IMR-90 (cell line): Measurements from ENCODE around the gene DLG3. TPM values are rescaled to one million over a fixed set of nuclear protein-coding genes. Genes with fewer than 3 reads are reported as not detected.

Experiments
- ATAC-seq: fragments of 200-7000 bp; cut with Tn5 transposase; 2 replicates; pipeline ENCODE4 v1.9.1; 2020; ENCODE audit warnings: low read depth, mild to moderate bottlenecking, moderate library complexity
- BruUV-seq: library from RNA; stranded (reverse); fragments of 400-500 nt; replicated peaks from 2 replicates; lab custom pipeline; 2021; lab: Mats Ljungman, UMichigan
- CTCF ChIA-PET: fragments of 300-600 bp; formaldehyde crosslinking; extraction: SDS; loops from one replicate; lab custom pipeline; 2021; ENCODE audit warnings: antibody characterized with exemption; lab: Yijun Ruan, JAX
- POLR2A ChIA-PET: fragments of 300-600 bp; sonication (Branson Sonifier 250); formaldehyde crosslinking; loops from one replicate; lab custom pipeline; 2022; ENCODE audit warnings: antibody characterized with exemption; ENCODE audit not compliant: unreplicated experiment; lab: Charles Lee
- DNase-seq: peaks from one replicate; pipeline ENCODE4 v3.0.0; 2013
- H2AFZ ChIP-seq: replicated peaks from 2 replicates; pipeline ENCODE3; 2013; ENCODE audit warnings: low read length, mild to moderate bottlenecking; ENCODE audit not compliant: poor library complexity
- H2AK5ac ChIP-seq: 2 replicates; pipeline ENCODE4 v1.6.1; 2013; ENCODE audit warnings: low read depth, low read length, inconsistent platforms
- H2AK9ac ChIP-seq: replicated peaks from 2 replicates; pipeline ENCODE3; 2013; ENCODE audit warnings: mild to moderate bottlenecking, low read depth, low read length, moderate library complexity; ENCODE audit not compliant: poor library complexity
- H2BK120ac ChIP-seq: 2 replicates; pipeline ENCODE4 v1.6.1; 2013; ENCODE audit warnings: low read depth, low read length, inconsistent platforms
- H2BK15ac ChIP-seq: 3 replicates; pipeline ENCODE4 v1.6.1; 2013; ENCODE audit warnings: low read depth, low read length, inconsistent platforms
- H2BK20ac ChIP-seq: 2 replicates; pipeline ENCODE4 v1.6.1; 2013; ENCODE audit warnings: low read depth, mild to moderate bottlenecking, inconsistent platforms, low read length, moderate library complexity
- H2BK5ac ChIP-seq: 2 replicates; pipeline ENCODE4 v1.6.1; 2013; ENCODE audit warnings: mild to moderate bottlenecking, low read depth, low read length, inconsistent platforms; ENCODE audit not compliant: poor library complexity, severe bottlenecking
- H3K14ac ChIP-seq: replicated peaks from 2 replicates; pipeline ENCODE4 v1.6.1; 2013; ENCODE audit warnings: low read depth, low read length, inconsistent platforms
- H3K18ac ChIP-seq: 2 replicates; pipeline ENCODE4 v1.6.1; 2013; ENCODE audit warnings: low read depth, low read length, control low read depth
- H3K23ac ChIP-seq: 2 replicates; pipeline ENCODE4 v1.6.1; 2013; ENCODE audit warnings: low read depth, low read length, inconsistent platforms
- H3K27ac ChIP-seq: 2 replicates; pipeline ENCODE4 v1.5.1; 2013; ENCODE audit warnings: mild to moderate bottlenecking, control low read depth, low read length; ENCODE audit not compliant: insufficient read depth
- H3K27me3 ChIP-seq: 2 replicates; pipeline ENCODE4 v1.6.1; 2013; ENCODE audit warnings: low read length; ENCODE audit not compliant: control insufficient read depth, insufficient read depth
- H3K36me3 ChIP-seq: 2 replicates; pipeline ENCODE4 v1.6.1; 2013; ENCODE audit warnings: low read length, mixed read lengths; ENCODE audit not compliant: control insufficient read depth, insufficient read depth
- H3K4ac ChIP-seq: 2 replicates; pipeline ENCODE4 v1.6.1; 2013; ENCODE audit warnings: low read depth, low read length, inconsistent platforms
- H3K4me1 ChIP-seq: 2 replicates; pipeline ENCODE4 v1.6.1; 2013; ENCODE audit warnings: low read length, mixed read lengths; ENCODE audit not compliant: control insufficient read depth, insufficient read depth
- H3K4me2 ChIP-seq: 2 replicates; pipeline ENCODE4 v1.6.1; 2013; ENCODE audit warnings: low read depth, mild to moderate bottlenecking, control low read depth, low read length, moderate library complexity
- H3K4me3 ChIP-seq: 2 replicates; pipeline ENCODE4 v1.5.1; 2013; ENCODE audit warnings: low read depth, mild to moderate bottlenecking, control low read depth, low read length, moderate library complexity; ENCODE audit not compliant: insufficient read depth
- H3K56ac ChIP-seq: 2 replicates; pipeline ENCODE4 v1.6.1; 2013; ENCODE audit warnings: low read length, inconsistent platforms; ENCODE audit not compliant: insufficient read depth; ENCODE audit errors: extremely low read depth
- H3K79me1 ChIP-seq, 2 experiments: 2 replicates each; pipeline ENCODE4 v1.6.1; 2013; ENCODE audit warnings: low read length in 2 of 2, inconsistent platforms in 1 of 2, low read depth in 1 of 2
- H3K9ac ChIP-seq: 2 replicates; pipeline ENCODE4 v1.6.1; 2013; ENCODE audit warnings: low read depth, low read length, control low read depth
- H3K9me1 ChIP-seq: 2 replicates; pipeline ENCODE4 v1.6.1; 2013; ENCODE audit warnings: low read length, inconsistent platforms; ENCODE audit not compliant: insufficient read depth
- H3K9me3 ChIP-seq: 2 replicates; pipeline ENCODE4 v1.6.1; 2013; ENCODE audit warnings: low read length; ENCODE audit not compliant: control insufficient read depth, insufficient read depth
- H4K20me1 ChIP-seq: 2 replicates; pipeline ENCODE4 v1.6.1; 2013; ENCODE audit warnings: low read length, inconsistent platforms; ENCODE audit not compliant: insufficient read depth
- H4K5ac ChIP-seq: 2 replicates; pipeline ENCODE4 v1.6.1; 2013; ENCODE audit warnings: mild to moderate bottlenecking, low read depth, low read length, control low read depth
- H4K8ac ChIP-seq, 2 experiments: 2 replicates each; pipeline ENCODE4 v1.6.1; 2013; ENCODE audit warnings: low read depth in 2 of 2, low read length in 2 of 2, control low read depth in 1 of 2, inconsistent platforms in 1 of 2
- H4K91ac ChIP-seq: 2 replicates; pipeline ENCODE4 v1.6.1; 2013; ENCODE audit warnings: low read depth, low read length, inconsistent platforms; ENCODE audit not compliant: insufficient read depth
- BHLHE40 ChIP-seq: fragments of 150-350 bp; IDR thresholded peaks from 2 replicates; pipeline ENCODE4 v1.6.1; 2016; ENCODE audit warnings: mild to moderate bottlenecking, low read depth, low read length
- CEBPB ChIP-seq: IDR thresholded peaks from 2 replicates; pipeline ENCODE4 v1.6.1; 2012; ENCODE audit warnings: low read depth, low read length, improper control_type of control experiment
- CHD1 ChIP-seq: IDR thresholded peaks from 2 replicates; pipeline ENCODE4 v1.6.1; 2012; ENCODE audit warnings: low read depth, low read length, improper control_type of control experiment
- CTCF ChIP-seq: conservative IDR thresholded peaks from 2 replicates; pipeline ENCODE4 v1.5.1; 2012; ENCODE audit warnings: mild to moderate bottlenecking, low read depth, low read length, improper control_type of control experiment
- FOS ChIP-seq: fragments of 150-350 bp; IDR thresholded peaks from 2 replicates; pipeline ENCODE4 v1.6.1; 2016; ENCODE audit warnings: low read depth, low read length
- MAFK ChIP-seq: IDR thresholded peaks from 2 replicates; pipeline ENCODE4 v1.6.1; 2012; ENCODE audit warnings: low read depth, low read length, improper control_type of control experiment
- MAZ ChIP-seq: IDR thresholded peaks from 2 replicates; pipeline ENCODE4 v1.6.1; 2012; ENCODE audit warnings: low read depth, mild to moderate bottlenecking, low read length, improper control_type of control experiment, moderate library complexity, borderline replicate concordance
- MXI1 ChIP-seq: IDR thresholded peaks from 2 replicates; pipeline ENCODE4 v1.6.1; 2012; ENCODE audit warnings: low read depth, mild to moderate bottlenecking, low read length, moderate library complexity, borderline replicate concordance
- NFE2L2 ChIP-seq: fragments of 150-350 bp; IDR thresholded peaks from 2 replicates; pipeline ENCODE4 v1.6.1; 2016; ENCODE audit warnings: low read depth, mild to moderate bottlenecking, low read length
- POLR2A ChIP-seq: IDR thresholded peaks from 2 replicates; pipeline ENCODE4 v1.6.1; 2012; ENCODE audit warnings: mild to moderate bottlenecking, low read depth, low read length
- RAD21 ChIP-seq: IDR thresholded peaks from 2 replicates; pipeline ENCODE4 v1.6.1; 2012; ENCODE audit warnings: low read length, improper control_type of control experiment
- RCOR1 ChIP-seq: IDR thresholded peaks from 2 replicates; pipeline ENCODE4 v1.6.1; 2012; ENCODE audit warnings: mild to moderate bottlenecking, low read length, improper control_type of control experiment; ENCODE audit not compliant: insufficient replicate concordance
- RFX5 ChIP-seq: IDR thresholded peaks from 2 replicates; pipeline ENCODE4 v1.8.0; 2012; ENCODE audit warnings: low read depth, mild to moderate bottlenecking, low read length, moderate library complexity
- SMC3 ChIP-seq: fragments of 150-350 bp; IDR thresholded peaks from 2 replicates; pipeline ENCODE4 v1.6.1; 2016; ENCODE audit warnings: low read depth, mild to moderate bottlenecking, antibody characterized with exemption, low read length, moderate library complexity
- WGBS, 2 experiments: methylation state at CpG; one replicate each; pipeline versions ENCODE4 v1.1.5 to v1.1.7; 2013; ENCODE audit warnings: missing lambda C conversion rate in 2 of 2; ENCODE audit not compliant: insufficient read length in 1 of 2; ENCODE audit errors: extremely low coverage in 2 of 2; 5-methylcytosine and 5-hydroxymethylcytosine counted together
- dilution Hi-C: fragments of 300-500 bp; cut with HindIII; formaldehyde crosslinking; loops from one replicate; pipeline ENCODE4 v1.14.3; 2018; ENCODE audit warnings: low sequenced_read_pairs; ENCODE audit not compliant: unreplicated experiment
- in situ Hi-C: fragments of 300-500 bp; cut with MboI; formaldehyde crosslinking; loops from 3 replicates; pipeline ENCODE4 v1.14.3; 2019; ENCODE audit warnings: low sequenced_read_pairs, inconsistent platforms, mixed read lengths
- intact Hi-C: fragments of 100-400 bp; cut with micrococcal nuclease; formaldehyde crosslinking; loops from 2 replicates; pipeline ENCODE4 v1.10.0; 2022
- polyA plus RNA-seq, 3 experiments: library from polyadenylated mRNA; depleted of rRNA; stranded (reverse); fragments of >200 nt; gene quantifications; 2 replicates each; pipeline ENCODE4 v1.2.3, GENCODE V29; 2012; ENCODE audit warnings: low replicate concordance in 1 of 3
- total RNA-seq: library from RNA; depleted of rRNA; stranded (reverse); fragments of >200 nt; gene quantifications from 2 replicates; pipeline ENCODE4 v1.2.3, GENCODE V29; 2012
- TF ChIP-seq, protein P1 (sequence below): fragments of 150-350 bp; IDR thresholded peaks from 2 replicates; pipeline ENCODE4 v1.6.1; 2017; ENCODE audit warnings: mild to moderate bottlenecking, antibody characterized with exemption, low read length, low read depth
- TF ChIP-seq, protein P2 (sequence below): fragments of 150-350 bp; IDR thresholded peaks from 2 replicates; pipeline ENCODE4 v1.6.1; 2016; ENCODE audit warnings: low read depth, mild to moderate bottlenecking, low read length, moderate library complexity, borderline replicate concordance

DLG3 gene
- total and polyA plus RNA-seq, 2 of the 4 experiments (the other 2 are of a cell fraction) = 11.0 to 27.1 TPM

- Histone ChIP-seq H3K9me3 (no peaks in the 10 kb centered on the region), H3K18ac (no peak overlapping the region), H2AK5ac (no peak overlapping the region), H3K4me3 (no peak overlapping the region), H4K5ac (no peak overlapping the region), H3K4ac (no peak overlapping the region), H3K4me1 (no peaks in the 10 kb centered on the region), H3K79me1 (no peaks in the 10 kb centered on the region), H4K91ac (no peak overlapping the region), H3K56ac (no peak overlapping the region), H2BK120ac (no peak overlapping the region), H3K23ac (no peak overlapping the region), H2BK20ac (no peak overlapping the region), H2BK15ac (no peak overlapping the region), H2AFZ (no peak overlapping the region), H4K8ac (no peak overlapping the region), H3K27me3 (peaks cover 2% of the 10 kb centered on the region; the same call in 1 of the 2 replicates), H3K4me2 (no peak overlapping the region), H2BK5ac (no peak overlapping the region), H3K9ac (no peak overlapping the region), H2AK9ac (no peak overlapping the region), H3K14ac (no peak overlapping the region), H3K9me1 (no peaks in the 10 kb centered on the region), H4K20me1 (no peaks in the 10 kb centered on the region), H3K36me3 (no peaks in the 10 kb centered on the region), H3K27ac (no peak overlapping the region)
- TF ChIP-seq CTCF (no peak), MXI1 (no peak), BHLHE40 (no peak), RFX5 (no peak), RCOR1 (no peak), SMC3 (no peak), CHD1 (no peak), POLR2A (no peak), RAD21 (no peak), MAZ (no peak), MAFK (no peak), CEBPB (no peak), FOS (no peak), NFE2L2 (no peak)
- TF ChIP-seq, protein P1, sequence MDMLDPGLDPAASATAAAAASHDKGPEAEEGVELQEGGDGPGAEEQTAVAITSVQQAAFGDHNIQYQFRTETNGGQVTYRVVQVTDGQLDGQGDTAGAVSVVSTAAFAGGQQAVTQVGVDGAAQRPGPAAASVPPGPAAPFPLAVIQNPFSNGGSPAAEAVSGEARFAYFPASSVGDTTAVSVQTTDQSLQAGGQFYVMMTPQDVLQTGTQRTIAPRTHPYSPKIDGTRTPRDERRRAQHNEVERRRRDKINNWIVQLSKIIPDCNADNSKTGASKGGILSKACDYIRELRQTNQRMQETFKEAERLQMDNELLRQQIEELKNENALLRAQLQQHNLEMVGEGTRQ = no peak
- TF ChIP-seq, protein P2, sequence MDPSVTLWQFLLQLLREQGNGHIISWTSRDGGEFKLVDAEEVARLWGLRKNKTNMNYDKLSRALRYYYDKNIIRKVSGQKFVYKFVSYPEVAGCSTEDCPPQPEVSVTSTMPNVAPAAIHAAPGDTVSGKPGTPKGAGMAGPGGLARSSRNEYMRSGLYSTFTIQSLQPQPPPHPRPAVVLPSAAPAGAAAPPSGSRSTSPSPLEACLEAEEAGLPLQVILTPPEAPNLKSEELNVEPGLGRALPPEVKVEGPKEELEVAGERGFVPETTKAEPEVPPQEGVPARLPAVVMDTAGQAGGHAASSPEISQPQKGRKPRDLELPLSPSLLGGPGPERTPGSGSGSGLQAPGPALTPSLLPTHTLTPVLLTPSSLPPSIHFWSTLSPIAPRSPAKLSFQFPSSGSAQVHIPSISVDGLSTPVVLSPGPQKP = no peak
- intact Hi-C loops = no loop called here
- DNase-seq = no peak
- no peak for ATAC-seq
- ChIA-PET CTCF (no interaction called here), POLR2A (no interaction called here)
- no TSS peak for BruUV-seq
- in situ Hi-C loops = no loop called here
- no CpG with 5 or more reads among the region's 3 CpGs for WGBS, 2 experiments
- dilution Hi-C loops = no loop called here
Measured at GRCh38 chrX:70411475-70411874, 33.2 kb upstream of the DLG3 start.
